ENCODE data around the gene LVRN. TPM values are rescaled to one million over a fixed set of nuclear protein-coding genes. Genes with fewer than 3 reads are reported as not detected.

The LVRN gene
- total RNA-seq, 4 donors from 2014 or later = 0.31 to 2.9 (median 2.1) TPM; not detected in 1

GRCh38 chr5:115949096-115949495, 13.2 kb upstream of the LVRN start:
- DNase-seq = no peak
- H3K36me3 ChIP-seq = no peaks in the 10 kb centered on the region
- H3K27me3 ChIP-seq = no peaks in the 10 kb centered on the region
- H3K4me3 ChIP-seq = no peak overlapping the region
- TF ChIP-seq, protein P1, sequence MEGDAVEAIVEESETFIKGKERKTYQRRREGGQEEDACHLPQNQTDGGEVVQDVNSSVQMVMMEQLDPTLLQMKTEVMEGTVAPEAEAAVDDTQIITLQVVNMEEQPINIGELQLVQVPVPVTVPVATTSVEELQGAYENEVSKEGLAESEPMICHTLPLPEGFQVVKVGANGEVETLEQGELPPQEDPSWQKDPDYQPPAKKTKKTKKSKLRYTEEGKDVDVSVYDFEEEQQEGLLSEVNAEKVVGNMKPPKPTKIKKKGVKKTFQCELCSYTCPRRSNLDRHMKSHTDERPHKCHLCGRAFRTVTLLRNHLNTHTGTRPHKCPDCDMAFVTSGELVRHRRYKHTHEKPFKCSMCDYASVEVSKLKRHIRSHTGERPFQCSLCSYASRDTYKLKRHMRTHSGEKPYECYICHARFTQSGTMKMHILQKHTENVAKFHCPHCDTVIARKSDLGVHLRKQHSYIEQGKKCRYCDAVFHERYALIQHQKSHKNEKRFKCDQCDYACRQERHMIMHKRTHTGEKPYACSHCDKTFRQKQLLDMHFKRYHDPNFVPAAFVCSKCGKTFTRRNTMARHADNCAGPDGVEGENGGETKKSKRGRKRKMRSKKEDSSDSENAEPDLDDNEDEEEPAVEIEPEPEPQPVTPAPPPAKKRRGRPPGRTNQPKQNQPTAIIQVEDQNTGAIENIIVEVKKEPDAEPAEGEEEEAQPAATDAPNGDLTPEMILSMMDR (IDR thresholded peaks at IDR 0.05) = no peak
- no peak for TF ChIP-seq POLR2A (IDR thresholded peaks at IDR 0.05)
- no peaks in the 10 kb centered on the region for H3K4me1 ChIP-seq
- no peaks in the 10 kb centered on the region for H3K9me3 ChIP-seq
- intact Hi-C loops (cut with DNase I) = no loop called here
- 64 to 81% methylated on average over 1 of the region's 1 CpG for WGBS, 2 donors
- H3K27ac ChIP-seq = no peak overlapping the region

DNA sequence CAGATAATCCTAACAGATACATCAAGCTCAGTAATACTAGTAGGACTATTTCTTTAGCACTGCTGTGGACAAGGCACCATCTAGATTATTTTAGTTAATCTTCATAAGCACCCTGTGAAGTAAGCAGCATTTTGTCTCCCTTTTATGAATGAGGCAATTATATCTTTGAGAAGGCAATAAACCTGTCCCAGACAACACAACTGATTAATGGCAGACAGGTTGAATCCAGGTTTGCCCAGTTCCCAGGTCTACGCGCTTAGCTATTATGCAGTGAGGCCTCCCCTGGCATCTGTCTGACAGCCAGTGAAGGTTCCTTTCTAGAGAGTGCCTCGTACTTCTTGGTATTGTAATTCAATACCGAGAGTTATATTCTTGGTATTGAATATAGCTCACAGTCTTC, 9.7 kb upstream of the LVRN start:
- H3K36me3 ChIP-seq = no peaks in the 10 kb centered on the region
- no peak overlapping the region for H3K27ac ChIP-seq
- 28 to 84% methylated on average over 4 of the region's 4 CpGs for WGBS, 2 donors
- no peak for DNase-seq
- H3K4me1 ChIP-seq = no peaks in the 10 kb centered on the region
- TF ChIP-seq, protein P1 (IDR thresholded peaks at IDR 0.05) = no peak
- TF ChIP-seq POLR2A (IDR thresholded peaks at IDR 0.05) = no peak
- intact Hi-C loops (cut with DNase I) = no loop called here
- H3K4me3 ChIP-seq = no peak overlapping the region
- peaks cover 0 to 9% (median 0%) of the 10 kb centered on the region in 4 donors for H3K27me3 ChIP-seq
- H3K9me3 ChIP-seq = no peaks in the 10 kb centered on the region

DNA sequence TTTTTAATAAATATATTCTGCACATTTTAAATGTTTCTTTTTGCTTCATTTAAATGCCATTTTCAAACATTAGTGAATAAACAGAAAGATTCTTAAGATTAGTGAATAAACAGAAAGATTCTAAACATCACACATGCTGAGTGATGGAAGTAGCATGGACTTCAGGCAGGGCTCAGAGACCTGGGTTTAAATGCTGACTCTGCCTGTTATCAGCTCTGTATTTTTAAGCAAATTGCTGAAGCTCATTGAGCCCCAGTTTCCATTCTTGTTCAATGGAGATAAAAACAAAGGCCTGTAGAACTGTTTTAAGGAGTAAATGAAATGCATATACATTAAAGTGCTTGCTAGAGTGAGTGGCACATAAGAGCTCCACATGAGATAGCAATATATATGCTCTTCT, 8.1 kb upstream of the LVRN start:
- intact Hi-C loops (cut with DNase I) = no loop called here
- H3K4me3 ChIP-seq = no peak overlapping the region

GRCh38 chr5:115956957-115957356, 5.3 kb upstream of the LVRN start:
- Histone ChIP-seq H3K9me3 (no peaks in the 10 kb centered on the region), H3K36me3 (no peaks in the 10 kb centered on the region), H3K27ac (no peak overlapping the region), H3K27me3 (peaks cover 0 to 52% (median 5%) of the 10 kb centered on the region in 4 donors), H3K4me1 (peaks cover 0 to 8% (median 2%) of the 10 kb centered on the region in 3 donors), H3K4me3 (no peak overlapping the region)
- WGBS, 2 donors = 55 to 82% methylated on average over 6 of the region's 6 CpGs
- DNase-seq = no peak
- TF ChIP-seq, protein P1 (IDR thresholded peaks at IDR 0.05) = no peak
- no peak for TF ChIP-seq POLR2A (IDR thresholded peaks at IDR 0.05)
- intact Hi-C loops (cut with DNase I) = no loop called here

More for the DNA sequence above, 8.1 kb upstream of the LVRN start:
- no peaks in the 10 kb centered on the region for H3K4me1 ChIP-seq
- no peak for DNase-seq
- TF ChIP-seq, protein P1 (IDR thresholded peaks at IDR 0.05) = no peak
- no peak for TF ChIP-seq POLR2A (IDR thresholded peaks at IDR 0.05)
- peaks cover 0 to 24% (median 0%) of the 10 kb centered on the region in 4 donors for H3K27me3 ChIP-seq
- no peaks in the 10 kb centered on the region for H3K9me3 ChIP-seq
- H3K27ac ChIP-seq = no peak overlapping the region
- H3K36me3 ChIP-seq = no peaks in the 10 kb centered on the region

DNA sequence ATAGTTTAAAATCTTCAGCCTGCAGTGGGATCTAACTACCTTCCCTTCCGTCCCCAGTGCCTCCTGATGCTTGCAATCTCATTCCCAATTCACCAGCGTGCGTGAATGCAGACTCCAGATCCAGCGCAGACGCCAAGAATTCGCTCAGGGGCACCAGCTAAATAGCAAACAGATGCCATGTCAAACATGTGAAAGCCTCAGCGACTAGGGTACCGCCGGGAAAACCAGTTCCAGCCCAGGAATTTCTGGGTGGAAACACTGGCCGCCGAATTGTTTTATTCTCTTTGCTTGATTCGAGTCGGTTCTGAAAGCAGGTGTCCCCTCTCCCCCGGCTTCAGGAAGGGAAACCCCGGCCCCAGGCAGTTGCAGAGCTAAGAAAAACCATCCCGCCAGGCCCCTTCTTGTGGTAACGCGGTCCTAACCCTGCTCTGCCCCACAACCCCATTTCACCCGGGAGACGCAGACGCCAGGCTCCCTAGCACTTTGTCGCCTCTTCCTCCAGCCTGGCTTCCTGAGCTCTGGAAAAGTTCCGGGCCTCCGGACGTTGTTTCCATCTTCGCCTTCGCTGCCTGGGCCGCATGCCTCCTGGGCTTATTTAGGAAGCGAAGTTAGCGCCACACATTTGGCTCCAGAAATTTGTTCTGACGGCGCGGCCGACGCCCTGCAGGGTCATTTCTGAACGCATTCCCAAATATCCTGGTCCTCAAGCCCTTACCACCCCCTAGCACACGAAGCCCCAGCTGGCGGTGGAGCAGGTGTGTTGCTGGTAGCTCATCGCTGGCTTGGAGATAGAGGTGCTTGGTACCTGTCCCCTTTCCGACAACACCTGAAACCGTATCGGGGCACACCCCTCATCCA, 665 bp upstream of the LVRN start:
- H3K27ac ChIP-seq = peak overlapping the region in 2 of 4 donors; percentile 39 to 59
- intact Hi-C loops (cut with DNase I) = no loop called here
- H3K4me1 ChIP-seq = peaks cover 7 to 22% (median 9%) of the 10 kb centered on the region in 3 donors
- TF ChIP-seq POLR2A (IDR thresholded peaks at IDR 0.05) = no peak
- TF ChIP-seq, protein P1 (IDR thresholded peaks at IDR 0.05) = no peak
- peak overlapping the region in 2 of 4 donors; percentile 43 to 61 for H3K4me3 ChIP-seq
- no peak for DNase-seq
- H3K36me3 ChIP-seq = no peaks in the 10 kb centered on the region
- H3K27me3 ChIP-seq = peaks cover 8 to 87% (median 19%) of the 10 kb centered on the region in 4 donors
- no peaks in the 10 kb centered on the region for H3K9me3 ChIP-seq
- WGBS, 2 donors = 6 to 21% methylated on average over 22 to 33 of the region's 42 CpGs
